K562 (cell line): ENCODE measurements around the gene TMEM114. TPM values are rescaled to one million over a fixed set of nuclear protein-coding genes. Genes with fewer than 3 reads are reported as not detected.

Source experiments
- CGGBP1 ChIP-seq: fragments of 250-450 bp; sonication (Bioruptor Pico); IDR thresholded peaks from 2 replicates; pipeline ENCODE4 v1.9.0; 2021; ENCODE audit warnings: mild to moderate bottlenecking
- CTCF ChIP-seq, 3 experiments: IDR thresholded peaks in 2 of 3; conservative IDR thresholded peaks in 1 of 3; 2 replicates each; pipeline ENCODE4 v1.5.1; 2011 to 2012; ENCODE audit warnings: low read length in 3 of 3, mild to moderate bottlenecking in 3 of 3, control low read depth in 2 of 3, improper control_type of control experiment in 1 of 3, inconsistent platforms in 1 of 3, low read depth in 1 of 3, mixed read lengths in 1 of 3, moderate library complexity in 1 of 3; ENCODE audit not compliant: insufficient read depth in 2 of 3
- EP300 ChIP-seq: IDR thresholded peaks from 2 replicates; pipeline ENCODE4 v1.6.1; 2012; ENCODE audit warnings: low read length, improper control_type of control experiment
- ETV1 ChIP-seq: fragments of 450-650 bp; conservative IDR thresholded peaks from 2 replicates; pipeline ENCODE4 v1.6.1; 2016; ENCODE audit warnings: missing genetic modification characterization, control low read depth, low read depth, missing compliant biosample characterization
- NCOR1 ChIP-seq: fragments of 450-650 bp; IDR thresholded peaks from 2 replicates; pipeline ENCODE4 v1.6.1; 2016; ENCODE audit warnings: mild to moderate bottlenecking, moderate library complexity
- PBX2 ChIP-seq, 2 experiments: IDR thresholded peaks in 1 of 2; conservative IDR thresholded peaks in 1 of 2; 2 replicates each; pipeline ENCODE4 v1.6.1; 2016; ENCODE audit warnings: low read depth in 2 of 2, mild to moderate bottlenecking in 1 of 2, missing compliant biosample characterization in 1 of 2, missing genetic modification characterization in 1 of 2, moderate library complexity in 1 of 2
- SPI1 ChIP-seq: IDR thresholded peaks from 2 replicates; pipeline ENCODE4 v1.6.1; 2011; ENCODE audit warnings: low read depth, low read length, control low read depth, borderline replicate concordance
- TARDBP ChIP-seq: fragments of 450-650 bp; IDR thresholded peaks from 2 replicates; pipeline ENCODE4 v1.6.1; 2016
- ZNF324 ChIP-seq: fragments of 250-450 bp; sonication (Bioruptor Pico); IDR thresholded peaks from 2 replicates; pipeline ENCODE4 v1.4.0; 2020; ENCODE audit warnings: mild to moderate bottlenecking
- ZNF408 ChIP-seq: fragments of 250-450 bp; sonication (Bioruptor Pico); IDR thresholded peaks from 2 replicates; pipeline ENCODE4 v1.4.0; 2020; ENCODE audit warnings: low read depth, mild to moderate bottlenecking, moderate library complexity
- polyA plus RNA-seq, 8 experiments: library from polyadenylated mRNA; depleted of rRNA in 4 of 8; stranded (reverse) in 5 of 8; unstranded in 3 of 8; fragments of >200 nt; fragmentation: Nextera tagmentation in 2 of 8; fragmentation: Illumina TruSeq in 1 of 8; extraction: Ambion mirVana in 2 of 8; extraction: Trizol in 1 of 8; gene quantifications; 2 replicates each; pipeline versions ENCODE4 v1.2.1 to v1.2.3, GENCODE V29; 2011 to 2014; ENCODE audit warnings: inconsistent platforms in 1 of 8, missing spikeins in 1 of 8
- total RNA-seq, 7 experiments: library from RNA; depleted of rRNA in 6 of 7; stranded (reverse); fragments of >200 nt in 6 of 7; fragmentation: Illumina TruSeq in 2 of 7; extraction: Trizol in 2 of 7; gene quantifications; 2 replicates each; pipeline versions ENCODE4 v1.2.1 to v1.2.3, GENCODE V29; 2011 to 2021; ENCODE audit warnings: low replicate concordance in 1 of 7
- TF ChIP-seq, protein P1 (sequence below), 2 experiments: fragments of 450-650 bp; IDR thresholded peaks; 2 replicates each; pipeline ENCODE4 v1.6.1; 2016; ENCODE audit warnings: mild to moderate bottlenecking in 2 of 2, borderline replicate concordance in 1 of 2, low read depth in 1 of 2, moderate library complexity in 1 of 2

The TMEM114 gene
- total and polyA plus RNA-seq, 9 of the 15 experiments (the other 6 are each of a cell fraction or from before 2014, with no cell fraction given): not detected

DNA sequence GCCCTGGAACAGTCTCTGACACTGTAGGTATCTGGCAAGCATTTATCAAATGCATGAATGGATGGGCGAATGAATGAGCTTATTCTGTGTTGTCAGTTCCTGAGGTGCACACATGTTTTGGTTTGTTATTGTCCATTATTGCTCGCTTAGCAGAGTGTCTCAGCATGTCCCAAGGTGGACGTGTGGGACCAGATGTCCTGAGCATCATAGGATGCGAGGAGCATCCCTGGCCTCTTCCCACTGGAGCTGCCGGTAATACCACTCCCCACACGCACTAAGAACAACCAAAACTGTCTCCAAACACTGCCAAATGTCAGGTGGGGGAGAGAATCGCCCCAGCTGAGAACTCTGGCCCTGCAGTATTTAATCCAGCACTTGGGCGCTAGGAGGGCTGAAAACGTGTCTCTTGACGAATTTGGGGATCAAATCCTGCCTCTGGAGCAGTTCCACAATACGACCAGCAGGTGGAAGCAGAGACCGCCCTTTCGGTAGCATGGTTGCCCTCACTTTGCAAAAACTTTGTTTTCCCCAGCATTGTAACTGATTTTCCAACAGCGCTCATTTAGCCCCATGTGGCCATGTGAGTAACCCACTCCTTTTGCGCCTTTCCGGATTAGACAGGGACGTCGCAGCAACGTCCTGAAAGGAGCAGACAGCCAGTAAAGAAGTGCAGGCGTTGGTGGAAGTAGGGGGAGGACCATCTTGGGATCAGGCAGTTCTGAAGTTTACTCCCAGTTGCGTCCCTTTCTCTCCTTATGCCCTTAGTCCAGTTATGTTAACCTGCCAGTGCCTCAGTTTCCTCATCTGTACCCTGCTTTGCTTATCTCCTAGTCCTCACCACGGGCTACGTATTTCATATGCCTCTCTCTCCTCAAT lies 22.7 kb downstream of the TMEM114 start (continued):
- TF ChIP-seq CTCF (IDR thresholded peaks at IDR 0.05 in 2 of 3, conservative IDR thresholded peaks at IDR 0.05 in 1 of 3; ENCODE audit: insufficient read depth in 2 of 3, low read depth in 1 of 3, low read length in 3 of 3) (peak; percentile 99), ETV1 (tag) (peak; percentile 72), ZNF408 (CRISPR knock-in tag) (no peak), SPI1 (no peak), CGGBP1 (CRISPR knock-in tag) (no peak), TARDBP (no peak), ZNF324 (CRISPR knock-in tag) (no peak), EP300 (0 out of 2 replicates have a peak, but pooled peaks have one; percentile 17), PBX2 (CRISPR knock-in tag; IDR thresholded peaks at IDR 0.05; ENCODE audit: low read depth) (no peak), PBX2 (tag; conservative IDR thresholded peaks at IDR 0.05; ENCODE audit: low read depth) (no peak), NCOR1 (no peak)
- TF ChIP-seq, protein P1, sequence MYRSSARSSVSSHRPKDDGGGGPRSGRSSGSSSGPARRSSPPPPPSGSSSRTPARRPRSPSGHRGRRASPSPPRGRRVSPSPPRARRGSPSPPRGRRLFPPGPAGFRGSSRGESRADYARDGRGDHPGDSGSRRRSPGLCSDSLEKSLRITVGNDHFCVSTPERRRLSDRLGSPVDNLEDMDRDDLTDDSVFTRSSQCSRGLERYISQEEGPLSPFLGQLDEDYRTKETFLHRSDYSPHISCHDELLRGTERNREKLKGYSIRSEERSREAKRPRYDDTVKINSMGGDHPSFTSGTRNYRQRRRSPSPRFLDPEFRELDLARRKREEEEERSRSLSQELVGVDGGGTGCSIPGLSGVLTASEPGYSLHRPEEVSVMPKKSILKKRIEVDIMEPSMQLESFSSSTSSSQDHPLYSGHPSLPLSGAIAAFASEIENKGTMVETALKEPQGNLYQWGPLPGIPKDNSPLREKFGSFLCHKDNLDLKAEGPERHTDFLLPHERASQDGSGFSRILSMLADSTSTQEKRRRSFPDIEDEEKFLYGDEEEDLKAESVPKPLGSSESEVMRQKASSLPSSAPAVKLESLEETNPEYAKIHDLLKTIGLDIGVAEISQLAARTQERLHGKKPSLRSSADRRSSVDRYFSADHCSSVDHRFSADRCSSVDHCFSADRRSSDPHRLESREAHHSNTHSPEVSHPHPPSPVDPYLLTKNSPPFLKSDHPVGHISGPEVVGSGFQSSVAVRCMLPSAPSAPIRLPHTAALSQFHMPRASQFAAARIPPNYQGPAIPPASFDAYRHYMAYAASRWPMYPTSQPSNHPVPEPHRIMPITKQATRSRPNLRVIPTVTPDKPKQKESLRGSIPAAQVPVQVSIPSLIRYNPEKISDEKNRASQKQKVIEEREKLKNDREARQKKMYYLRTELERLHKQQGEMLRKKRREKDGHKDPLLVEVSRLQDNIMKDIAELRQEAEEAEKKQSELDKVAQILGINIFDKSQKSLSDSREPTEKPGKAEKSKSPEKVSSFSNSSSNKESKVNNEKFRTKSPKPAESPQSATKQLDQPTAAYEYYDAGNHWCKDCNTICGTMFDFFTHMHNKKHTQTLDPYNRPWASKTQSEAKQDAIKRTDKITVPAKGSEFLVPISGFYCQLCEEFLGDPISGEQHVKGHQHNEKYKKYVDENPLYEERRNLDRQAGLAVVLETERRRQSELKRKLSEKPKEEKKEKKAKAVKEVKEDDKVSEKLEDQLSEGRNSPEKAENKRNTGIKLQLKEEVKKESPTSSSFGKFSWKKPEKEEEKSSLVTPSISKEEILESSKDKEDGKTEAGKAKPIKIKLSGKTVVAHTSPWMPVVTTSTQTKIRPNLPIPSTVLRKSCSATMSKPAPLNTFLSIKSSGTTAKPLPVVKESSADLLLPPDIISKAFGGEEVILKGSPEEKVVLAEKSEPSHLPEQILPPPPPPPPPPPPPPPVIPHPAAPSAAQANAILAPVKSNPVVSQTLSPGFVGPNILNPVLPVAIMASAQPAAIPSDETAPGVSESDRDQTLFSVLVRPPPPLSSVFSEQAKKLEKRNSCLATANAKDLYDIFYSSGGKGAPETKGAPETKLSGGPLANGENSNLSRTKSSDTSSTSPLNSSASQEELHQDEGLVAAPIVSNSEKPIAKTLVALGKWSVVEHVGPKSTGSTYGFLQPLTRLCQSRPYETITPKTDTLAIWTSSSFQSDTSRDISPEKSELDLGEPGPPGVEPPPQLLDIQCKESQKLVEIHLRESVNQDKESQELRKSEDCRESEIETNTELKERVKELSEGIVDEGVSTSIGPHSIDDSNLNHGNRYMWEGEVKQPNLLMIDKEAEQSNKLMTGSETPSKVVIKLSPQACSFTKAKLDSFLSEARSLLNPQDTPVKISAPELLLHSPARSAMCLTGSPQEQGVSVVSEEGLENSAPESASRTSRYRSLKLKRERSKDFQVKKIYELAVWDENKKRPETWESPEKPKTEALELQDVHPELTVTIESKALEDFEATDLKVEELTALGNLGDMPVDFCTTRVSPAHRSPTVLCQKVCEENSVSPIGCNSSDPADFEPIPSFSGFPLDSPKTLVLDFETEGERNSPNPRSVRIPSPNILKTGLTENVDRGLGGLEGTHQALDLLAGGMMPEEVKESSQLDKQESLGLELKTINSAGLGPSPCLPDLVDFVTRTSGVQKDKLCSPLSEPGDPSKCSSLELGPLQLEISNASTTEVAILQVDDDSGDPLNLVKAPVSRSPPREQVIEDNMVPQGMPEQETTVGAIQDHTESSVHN (IDR thresholded peaks at IDR 0.05; ENCODE audit: borderline replicate concordance in 1 of 2, low read depth in 1 of 2): no peak
